IMR-90 (cell line): ENCODE measurements around the gene ASTN2.

Source experiments
- CEBPB ChIP-seq: IDR thresholded peaks from 2 replicates; pipeline ENCODE4 v1.6.1; 2012; ENCODE audit warnings: low read depth, low read length, improper control_type of control experiment
- CTCF ChIP-seq: conservative IDR thresholded peaks from 2 replicates; pipeline ENCODE4 v1.5.1; 2012; ENCODE audit warnings: mild to moderate bottlenecking, low read depth, low read length, improper control_type of control experiment
- MXI1 ChIP-seq: IDR thresholded peaks from 2 replicates; pipeline ENCODE4 v1.6.1; 2012; ENCODE audit warnings: low read depth, mild to moderate bottlenecking, low read length, moderate library complexity, borderline replicate concordance
- POLR2A ChIP-seq: IDR thresholded peaks from 2 replicates; pipeline ENCODE4 v1.6.1; 2012; ENCODE audit warnings: mild to moderate bottlenecking, low read depth, low read length

- no peak for TF ChIP-seq MXI1
- no peak for TF ChIP-seq CTCF
- TF ChIP-seq CEBPB: no peak
- no peak for TF ChIP-seq POLR2A
Observed at GRCh38 chr9:116448431-116448830, 966.4 kb downstream of the ASTN2 start.
